HEK293 (cell line): ENCODE results near the gene PLEKHG3.

Source experiments
- HOXC10 ChIP-seq: sonication (generic); formaldehyde crosslinking; IDR thresholded peaks from 2 replicates; pipeline ENCODE4 v1.8.1; 2023; ENCODE audit warnings: mild to moderate bottlenecking, missing genetic modification reagents
- KLF17 ChIP-seq: fragments of 450-650 bp; formaldehyde crosslinking; IDR thresholded peaks from 2 replicates; pipeline ENCODE4 v1.5.1; 2016; ENCODE audit warnings: missing biosample characterization, missing genetic modification characterization
- PRDM10 ChIP-seq: fragments of 450-650 bp; formaldehyde crosslinking; IDR thresholded peaks from 2 replicates; pipeline ENCODE4 v1.5.1; 2016; ENCODE audit warnings: missing biosample characterization, missing genetic modification characterization
- PRDM6 ChIP-seq: fragments of 450-650 bp; formaldehyde crosslinking; IDR thresholded peaks from 2 replicates; pipeline ENCODE4 v1.5.1; 2017; ENCODE audit warnings: missing biosample characterization, missing genetic modification characterization
- TRIM28 ChIP-seq: IDR thresholded peaks from 2 replicates; pipeline ENCODE4 v1.6.1; 2011; ENCODE audit warnings: low read length, control low read depth, borderline replicate concordance
- ZBTB8A ChIP-seq: fragments of 450-650 bp; formaldehyde crosslinking; IDR thresholded peaks from 2 replicates; pipeline ENCODE4 v1.5.1; 2016; ENCODE audit warnings: missing biosample characterization, missing genetic modification characterization
- ZFHX2 ChIP-seq: fragments of 450-650 bp; formaldehyde crosslinking; conservative IDR thresholded peaks from 2 replicates; pipeline ENCODE4 v1.5.1; 2016; ENCODE audit warnings: missing biosample characterization, missing genetic modification characterization
- ZNF19 ChIP-seq: fragments of 450-650 bp; formaldehyde crosslinking; IDR thresholded peaks from 2 replicates; pipeline ENCODE4; 2016; ENCODE audit warnings: missing biosample characterization, missing genetic modification characterization, low read depth
- ZNF37A ChIP-seq: fragments of 450-650 bp; IDR thresholded peaks from 2 replicates; pipeline ENCODE4 v1.5.1; 2018; ENCODE audit warnings: missing biosample characterization, missing genetic modification characterization
- ZNF398 ChIP-seq: fragments of 450-650 bp; formaldehyde crosslinking; IDR thresholded peaks from 2 replicates; pipeline ENCODE4 v1.5.1; 2017; ENCODE audit warnings: missing biosample characterization, missing genetic modification characterization
- ZNF488 ChIP-seq: fragments of 450-650 bp; formaldehyde crosslinking; IDR thresholded peaks from 2 replicates; pipeline ENCODE4 v1.5.1; 2016; ENCODE audit warnings: missing biosample characterization, missing genetic modification characterization
- ZNF514 ChIP-seq: fragments of 450-650 bp; formaldehyde crosslinking; IDR thresholded peaks from 2 replicates; pipeline ENCODE4 v1.5.1; 2016; ENCODE audit warnings: missing biosample characterization, missing genetic modification characterization
- ZNF518A ChIP-seq: fragments of 450-650 bp; formaldehyde crosslinking; conservative IDR thresholded peaks from 2 replicates; pipeline ENCODE4 v1.5.1; 2016; ENCODE audit warnings: low read depth, missing biosample characterization, missing genetic modification characterization
- ZNF596 ChIP-seq: fragments of 450-650 bp; IDR thresholded peaks from 2 replicates; pipeline ENCODE4 v1.5.0; 2018; ENCODE audit warnings: missing biosample characterization, mild to moderate bottlenecking, missing genetic modification characterization, moderate library complexity
- ZNF600 ChIP-seq: fragments of 450-650 bp; formaldehyde crosslinking; IDR thresholded peaks from 2 replicates; pipeline ENCODE4 v1.5.1; 2016; ENCODE audit warnings: missing biosample characterization, missing genetic modification characterization
- ZNF692 ChIP-seq: fragments of 450-650 bp; formaldehyde crosslinking; IDR thresholded peaks from 2 replicates; pipeline ENCODE4 v1.5.1; 2016; ENCODE audit warnings: missing biosample characterization, missing genetic modification characterization
- ZNF777 ChIP-seq: fragments of 450-650 bp; formaldehyde crosslinking; IDR thresholded peaks from 2 replicates; pipeline ENCODE4 v1.5.1; 2017; ENCODE audit warnings: missing biosample characterization, missing genetic modification characterization, borderline replicate concordance
- ZSCAN23 ChIP-seq: fragments of 450-650 bp; formaldehyde crosslinking; IDR thresholded peaks from 2 replicates; pipeline ENCODE4 v1.5.1; 2016; ENCODE audit warnings: missing biosample characterization, missing genetic modification characterization

PLEKHG3 gene

GRCh38 chr14:64762044-64763034 is 58.1 kb downstream of the PLEKHG3 start (continued):
- TF ChIP-seq ZNF518A (tag by site-specific recombination) (no peak), ZNF514 (tag by site-specific recombination) (no peak), ZNF398 (tag by site-specific recombination) (no peak), PRDM6 (no peak), ZNF19 (tag by site-specific recombination) (no peak), ZFHX2 (peak; percentile 60), ZBTB8A (tag by site-specific recombination) (no peak), ZNF692 (tag by site-specific recombination) (0 out of 2 replicates have a peak, but pooled peaks have one; percentile 14), KLF17 (0 out of 2 replicates have a peak, but pooled peaks have one; percentile 17), TRIM28 (no peak), ZNF600 (tag by site-specific recombination) (peak; percentile 90), ZNF488 (no peak), ZNF37A (tag by site-specific recombination) (no peak), ZNF596 (no peak), PRDM10 (tag by site-specific recombination) (peak; percentile 47), ZNF777 (tag by site-specific recombination) (no peak), HOXC10 (CRISPR knock-in tag) (0 out of 2 replicates have a peak, but pooled peaks have one; percentile 31), ZSCAN23 (tag by site-specific recombination) (no peak)
- TF ChIP-seq, all 188 proteins: peak for 35
